ENCODE data around the gene CD300E.

Gene CD300E

DNA sequence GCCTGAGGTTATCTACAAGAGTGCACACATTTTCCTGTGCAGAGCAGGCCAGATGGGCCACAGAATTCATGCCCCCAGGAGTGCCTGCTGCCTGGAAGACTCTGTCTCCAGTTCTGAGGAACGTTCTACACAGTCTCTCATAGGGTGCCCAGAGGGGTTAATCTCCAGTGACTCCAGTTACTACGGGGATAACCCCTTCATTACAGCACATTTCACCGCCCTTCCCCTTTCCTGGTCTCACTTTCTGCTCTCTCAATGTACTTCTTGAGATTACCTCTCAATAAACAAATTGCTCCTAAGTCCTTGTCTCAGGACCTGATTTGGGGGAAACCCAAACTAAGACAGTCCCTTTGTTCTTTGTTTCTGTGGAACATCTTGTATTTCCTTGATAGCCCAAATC lies 62.0 kb downstream of the CD300E start:
- DNase-seq: no peak
